Pancreas (tissue), 10 donors: Measurements from ENCODE around the gene SEC63. TPM values are rescaled to one million over a fixed set of nuclear protein-coding genes. Genes with fewer than 3 reads are reported as not detected.
"Not testable (repeated sequence)": the region's sequence is repeated elsewhere in the genome, so short reads cannot be mapped to it uniquely, and the experiment has no call there.

Experiments
- ATAC-seq, 4 donors: fragments of 200-7000 bp; cut with Tn5 transposase; one replicate each; pipeline versions ENCODE4 v1.8.0 to v1.9.1; 2020; ENCODE audit warnings: mild to moderate bottlenecking in 4 of 4, moderate library complexity in 4 of 4
- DNase-seq, 6 donors: peaks; one replicate each; pipeline ENCODE4 v3.0.0-alpha.2; 2020
- FAIRE-seq: peaks from 2 replicates; lab custom pipeline; 2012; peaks lifted over from hg19 to GRCh38; lab: Jason Lieb, UNC
- H3K27ac ChIP-seq, 4 donors: fragments of 200-600 bp; sonication (generic); 1 replicate in 3 of 4; 2 replicates in 1 of 4; pipeline versions ENCODE4 v1.5.0 to v1.8.0; 2020
- H3K27me3 ChIP-seq, 4 donors: fragments of 200-600 bp; one replicate each; pipeline ENCODE4 v1.8.0; 2021
- H3K36me3 ChIP-seq, 3 donors: fragments of 200-600 bp; sonication (generic) in 1 of 3; one replicate each; pipeline versions ENCODE4 v1.5.0 to v1.8.0; 2020 to 2021
- H3K4me1 ChIP-seq, 3 donors: fragments of 200-600 bp; one replicate each; pipeline ENCODE4 v1.8.0; 2021
- H3K4me3 ChIP-seq, 4 donors: fragments of 200-600 bp; sonication (generic) in 2 of 4; one replicate each; pipeline versions ENCODE4 v1.5.0 to v1.8.0; 2020 to 2021
- H3K9me3 ChIP-seq, 4 donors: fragments of 200-600 bp; one replicate each; pipeline ENCODE4 v1.8.0; 2021
- WGBS, 2 donors: extraction: QIAGEN DNeasy Blood & Tissue Kit; methylation state at CpG; one replicate each; pipeline ENCODE4 v1.1.7; 2013; 5-methylcytosine and 5-hydroxymethylcytosine counted together
- intact Hi-C, 3 donors: fragments of 100-400 bp; cut with DNase I; formaldehyde crosslinking; loops; one replicate each; pipeline versions ENCODE4 v1.11.1 to v1.14.2; 2022
- polyA plus RNA-seq, 2 donors: library from polyadenylated mRNA; stranded (reverse); fragments of 200-250 nt; gene quantifications; one replicate each; pipeline ENCODE4 v1.2.3, GENCODE V29; 2013
- total RNA-seq, 6 donors: library from RNA; stranded (reverse); fragmentation: NEBNext Ultra II Directional in 4 of 6; extraction: Animal tissue kit (Norgen Biotek cat#: 25700) in 4 of 6; gene quantifications; one replicate each; pipeline versions ENCODE4 v1.2.1 to v1.2.4, GENCODE V29; 2021 to 2023
- TF ChIP-seq, protein P1 (sequence below), 4 donors: fragments of 200-600 bp; sonication (generic) in 3 of 4; IDR thresholded peaks; one replicate each; pipeline versions ENCODE4 v1.5.0 to v1.8.0; 2021; ENCODE audit warnings: antibody characterized with exemption in 4 of 4
- donor health status: healthy with polysubstance abuse.
- donor health status: DM: no; HTN: no; CAD: no; lungs with moderate emphysema.
- donor health status: DM: no; HTN: no; CAD: no.
- donor health status: control.
- donor health status: control.
- donor health status: Bipolar disorder and iron deficiency.
- donor health status: DM: yes; HTN: yes; CAD: no.
- donor health status: DM: no; HTN: no; CAD: no.
- donor health status: DM: no; HTN: no; CAD: no.
- donor health status: DM: yes; HTN: yes; CAD: no.

Gene SEC63
- total and polyA plus RNA-seq, 8 donors, result 34.4 to 146 (median 115) TPM

DNA sequence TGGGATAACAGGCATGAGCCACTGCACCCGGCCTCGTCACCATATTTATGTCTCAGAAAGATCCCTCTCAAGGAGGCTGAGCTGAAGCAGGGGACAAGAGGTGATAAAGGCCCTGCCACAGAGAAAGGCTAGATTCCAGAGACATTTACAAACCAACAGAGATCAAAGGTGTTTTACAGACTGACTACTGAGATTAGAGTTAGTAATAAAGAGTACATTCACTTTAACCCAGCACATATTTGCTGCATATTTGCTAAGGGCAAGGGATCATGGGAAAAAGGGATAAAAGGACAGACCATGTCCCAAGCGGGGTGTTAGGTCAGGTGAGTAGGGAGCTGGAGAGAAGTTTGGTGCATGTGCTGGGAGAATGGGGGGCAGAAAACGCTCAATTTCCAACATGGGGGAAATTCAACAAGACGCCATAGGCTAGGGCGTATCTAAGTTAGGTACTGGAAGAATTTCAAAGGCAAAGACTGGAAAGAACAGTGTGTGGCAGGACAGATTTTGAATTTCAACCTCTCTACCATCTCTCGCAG lies 43.8 kb upstream of the SEC63 start:
- H3K4me1 ChIP-seq, result peaks cover 12 to 19% (median 18%) of the 10 kb centered on the region in 3 donors
- TF ChIP-seq, protein P1, sequence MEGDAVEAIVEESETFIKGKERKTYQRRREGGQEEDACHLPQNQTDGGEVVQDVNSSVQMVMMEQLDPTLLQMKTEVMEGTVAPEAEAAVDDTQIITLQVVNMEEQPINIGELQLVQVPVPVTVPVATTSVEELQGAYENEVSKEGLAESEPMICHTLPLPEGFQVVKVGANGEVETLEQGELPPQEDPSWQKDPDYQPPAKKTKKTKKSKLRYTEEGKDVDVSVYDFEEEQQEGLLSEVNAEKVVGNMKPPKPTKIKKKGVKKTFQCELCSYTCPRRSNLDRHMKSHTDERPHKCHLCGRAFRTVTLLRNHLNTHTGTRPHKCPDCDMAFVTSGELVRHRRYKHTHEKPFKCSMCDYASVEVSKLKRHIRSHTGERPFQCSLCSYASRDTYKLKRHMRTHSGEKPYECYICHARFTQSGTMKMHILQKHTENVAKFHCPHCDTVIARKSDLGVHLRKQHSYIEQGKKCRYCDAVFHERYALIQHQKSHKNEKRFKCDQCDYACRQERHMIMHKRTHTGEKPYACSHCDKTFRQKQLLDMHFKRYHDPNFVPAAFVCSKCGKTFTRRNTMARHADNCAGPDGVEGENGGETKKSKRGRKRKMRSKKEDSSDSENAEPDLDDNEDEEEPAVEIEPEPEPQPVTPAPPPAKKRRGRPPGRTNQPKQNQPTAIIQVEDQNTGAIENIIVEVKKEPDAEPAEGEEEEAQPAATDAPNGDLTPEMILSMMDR (IDR thresholded peaks at IDR 0.05), result no peak
- H3K4me3 ChIP-seq, result no peak overlapping the region
- no peaks in the 10 kb centered on the region for H3K9me3 ChIP-seq
- no peak for FAIRE-seq
- H3K27me3 ChIP-seq, result no peaks in the 10 kb centered on the region
- WGBS, 2 donors, result 84 to 87% methylated on average over 7 of the region's 7 CpGs
- intact Hi-C loops, result no loop called here
- ATAC-seq, result peak; percentile 4 to 23 (median 9)
- no peaks in the 10 kb centered on the region for H3K36me3 ChIP-seq
- peak overlapping the region; percentile 67 to 91 (median 80) for H3K27ac ChIP-seq
- no peak for DNase-seq

DNA sequence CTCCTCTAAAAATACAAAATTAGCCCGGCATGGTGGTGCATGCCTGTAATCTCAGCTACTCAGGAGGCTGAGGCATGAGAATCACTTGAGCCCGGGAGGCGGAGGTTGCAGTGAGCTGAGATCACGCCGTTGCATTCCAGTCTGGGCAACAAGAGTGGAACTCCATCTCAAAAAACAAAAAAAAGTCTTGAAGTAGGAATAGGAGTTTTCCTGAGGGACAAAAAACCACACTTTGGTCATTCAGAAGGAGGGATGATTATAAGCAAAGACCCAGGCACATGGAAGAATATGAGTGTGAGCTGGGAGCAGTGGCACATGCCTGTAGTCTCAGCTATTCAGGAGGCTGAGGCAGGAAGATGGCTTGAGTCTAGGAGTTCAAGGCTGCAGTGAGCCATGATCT lies 42.3 kb upstream of the SEC63 start:
- H3K36me3 ChIP-seq, H3K27me3 ChIP-seq, H3K27ac ChIP-seq, intact Hi-C loops, FAIRE-seq, H3K4me3 ChIP-seq, H3K9me3 ChIP-seq, ATAC-seq, DNase-seq: not testable (repeated sequence)
- 96 to 99% methylated on average over 5 of the region's 5 CpGs for WGBS, 2 donors
- peaks cover 12 to 19% (median 18%) of the 10 kb centered on the region in 3 donors for H3K4me1 ChIP-seq

DNA sequence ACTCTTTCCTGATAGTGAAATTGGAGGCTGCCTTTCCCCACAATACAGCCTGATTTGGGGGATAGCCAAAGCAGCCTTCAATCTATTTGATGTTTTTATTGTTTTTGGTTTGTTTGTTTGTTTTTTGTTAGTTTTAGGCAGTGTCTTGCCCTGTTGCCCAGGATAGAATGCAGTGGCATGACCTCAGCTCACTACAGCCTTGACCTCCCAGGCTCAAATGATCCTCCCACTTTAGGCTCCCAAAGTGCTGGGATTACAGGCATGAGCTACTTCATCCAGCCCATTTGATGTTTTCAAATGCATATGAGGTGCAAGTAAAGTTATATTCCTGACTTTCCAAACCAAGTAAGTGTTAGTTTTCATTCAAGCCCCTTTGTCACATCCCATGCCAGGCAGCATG lies 41.3 kb upstream of the SEC63 start:
- FAIRE-seq, result no peak

DNA sequence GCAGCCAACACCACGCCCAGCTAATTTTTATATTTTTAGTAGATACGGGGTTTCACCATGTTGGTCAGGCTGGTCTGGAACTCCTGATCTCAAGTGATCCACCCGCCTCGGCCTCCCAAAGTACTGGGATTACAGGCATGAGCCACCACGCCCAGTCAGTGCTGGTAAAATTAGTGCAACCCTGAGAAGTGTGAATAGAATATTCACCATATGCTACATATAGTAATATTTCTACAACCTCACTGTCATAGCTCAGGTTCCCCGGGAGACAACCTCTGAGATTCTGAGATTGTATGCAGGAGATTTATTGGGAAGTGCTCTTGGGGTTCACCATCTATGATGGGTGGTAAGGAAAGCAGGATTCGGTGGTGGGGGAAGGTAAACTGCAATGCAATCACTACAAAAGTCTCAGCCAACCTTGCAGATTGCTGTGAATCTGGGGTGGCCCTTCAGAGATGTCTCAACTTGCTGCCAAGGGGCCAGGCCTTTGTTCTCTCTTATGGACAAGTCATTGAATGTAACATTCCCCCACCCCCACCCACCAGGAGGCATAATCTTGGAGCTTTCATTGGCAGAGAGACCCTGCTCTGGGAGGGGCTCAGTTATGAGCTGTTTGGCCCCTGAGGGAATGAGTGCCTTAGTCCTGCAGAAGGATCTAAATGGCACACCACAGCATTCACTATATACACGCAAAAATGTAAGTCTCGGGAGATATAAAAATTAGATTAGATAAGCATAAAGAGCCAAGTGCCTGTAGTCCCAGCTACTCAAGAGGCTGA lies 34.0 kb upstream of the SEC63 start:
- no peak overlapping the region for H3K27ac ChIP-seq
- FAIRE-seq (no peak), ATAC-seq (no peak), DNase-seq (no peak)
- no peaks in the 10 kb centered on the region for H3K9me3 ChIP-seq
- TF ChIP-seq, protein P1 (IDR thresholded peaks at IDR 0.05), result no peak
- H3K4me3 ChIP-seq, result no peak overlapping the region
- peaks cover 3 to 11% (median 8%) of the 10 kb centered on the region in 3 donors for H3K4me1 ChIP-seq
- 85 to 86% methylated on average over 9 of the region's 9 CpGs for WGBS, 2 donors
- H3K27me3 ChIP-seq, result no peaks in the 10 kb centered on the region
- H3K36me3 ChIP-seq, result no peaks in the 10 kb centered on the region
- intact Hi-C loops, result no loop called here

More for the DNA sequence above, 41.3 kb upstream of the SEC63 start:
- no peaks in the 10 kb centered on the region for H3K27me3 ChIP-seq
- no peak for DNase-seq
- intact Hi-C loops, result no loop called here
- H3K9me3 ChIP-seq, result no peaks in the 10 kb centered on the region
- TF ChIP-seq, protein P1 (IDR thresholded peaks at IDR 0.05), result no peak
- ATAC-seq, result no peak
- no peak overlapping the region for H3K27ac ChIP-seq
- H3K4me3 ChIP-seq, result no peak overlapping the region
- H3K4me1 ChIP-seq, result peaks cover 12 to 19% (median 18%) of the 10 kb centered on the region in 3 donors
- H3K36me3 ChIP-seq, result no peaks in the 10 kb centered on the region

DNA sequence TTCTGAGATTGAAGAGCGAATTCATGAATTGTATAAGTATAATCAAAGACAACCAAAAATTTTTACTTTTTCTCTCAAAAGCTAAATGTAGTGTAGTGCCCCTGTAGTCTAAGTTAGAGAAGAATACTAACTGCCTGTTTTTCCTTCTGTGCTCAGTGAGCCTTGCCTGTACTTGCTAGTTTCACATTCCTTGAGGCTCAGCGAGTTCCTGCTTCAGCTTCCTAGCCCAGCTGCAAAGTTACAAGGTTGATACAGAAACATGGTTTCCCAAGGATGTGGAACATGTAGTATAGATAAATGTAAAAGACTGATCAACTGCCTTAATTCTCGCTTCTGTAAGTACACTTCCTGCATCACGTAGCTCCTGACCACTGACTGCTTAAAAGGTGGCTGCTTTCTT lies 33.1 kb upstream of the SEC63 start:
- H3K4me1 ChIP-seq, result peaks cover 3 to 11% (median 8%) of the 10 kb centered on the region in 3 donors
- TF ChIP-seq, protein P1 (IDR thresholded peaks at IDR 0.05), result no peak
- no peak overlapping the region for H3K4me3 ChIP-seq
- DNase-seq (no peak), FAIRE-seq (no peak), ATAC-seq (no peak)
- intact Hi-C loops, result no loop called here
- H3K27me3 ChIP-seq, result no peaks in the 10 kb centered on the region
- no peaks in the 10 kb centered on the region for H3K9me3 ChIP-seq
- H3K27ac ChIP-seq, result no peak overlapping the region
- WGBS, 2 donors, result 96 to 98% methylated on average over 4 of the region's 4 CpGs
- no peaks in the 10 kb centered on the region for H3K36me3 ChIP-seq

DNA sequence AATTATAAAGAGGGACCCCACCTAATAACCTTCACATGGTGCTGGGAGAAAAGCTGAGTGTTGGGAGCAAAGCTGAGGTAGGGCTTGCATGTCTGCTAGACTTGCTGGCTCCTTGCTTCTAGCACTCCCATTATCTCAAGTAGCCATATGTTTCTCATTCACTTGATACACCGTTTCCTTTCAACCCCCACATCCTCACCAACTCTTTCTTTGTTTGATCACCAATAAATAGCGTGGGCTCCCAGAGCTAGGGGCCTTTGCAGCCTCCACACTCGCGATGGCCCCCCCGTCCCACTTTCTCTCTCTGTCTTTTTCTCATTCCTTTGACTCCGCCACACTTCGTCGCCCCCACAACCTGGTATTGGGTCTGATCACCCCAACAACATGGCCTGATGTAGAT lies 32.6 kb upstream of the SEC63 start:
- H3K9me3 ChIP-seq, H3K36me3 ChIP-seq, DNase-seq, H3K27ac ChIP-seq, ATAC-seq, H3K4me3 ChIP-seq, H3K27me3 ChIP-seq, intact Hi-C loops, FAIRE-seq: not testable (repeated sequence)
- 86 to 89% methylated on average over 8 of the region's 8 CpGs for WGBS, 2 donors
- peaks cover 3 to 11% (median 8%) of the 10 kb centered on the region in 3 donors for H3K4me1 ChIP-seq
